Epithelial cell of proximal tubule (primary cell): ENCODE measurements around the gene HSP90AA1. TPM values are rescaled to one million over a fixed set of nuclear protein-coding genes. Genes with fewer than 3 reads are reported as not detected.

Experiments
- DNase-seq: peaks from one replicate; pipeline ENCODE4 v3.0.0-alpha.2; 2011; ENCODE audit warnings: low read depth
- H3K4me3 ChIP-seq: 2 replicates; pipeline ENCODE4 v1.5.1; 2011; ENCODE audit warnings: low read depth, mild to moderate bottlenecking, low read length
- CTCF ChIP-seq: conservative IDR thresholded peaks from 2 replicates; pipeline ENCODE4 v1.5.1; 2012; ENCODE audit warnings: low read depth, mild to moderate bottlenecking, low read length
- total RNA-seq: library from RNA; depleted of rRNA; stranded (reverse); fragments of >200 nt; gene quantifications from 2 replicates; pipeline ENCODE4 v1.2.3, GENCODE V29; 2015

HSP90AA1 gene
- total RNA-seq, 1 donor from 2014 or later: 615 TPM

- DNase-seq: no peak
- no peak overlapping the region for H3K4me3 ChIP-seq
- no peak for TF ChIP-seq CTCF
These were observed 16.3 kb upstream of the HSP90AA1 start for GRCh38 chr14:102103062-102103695.

- no peak for TF ChIP-seq CTCF
- no peak for DNase-seq
- H3K4me3 ChIP-seq: no peak overlapping the region
These were observed 10.7 kb upstream of the HSP90AA1 start for GRCh38 chr14:102097441-102098135.

GRCh38 chr14:102096569-102097188 lies 9.8 kb upstream of the HSP90AA1 start:
- no peak overlapping the region for H3K4me3 ChIP-seq
- no peak for DNase-seq
- TF ChIP-seq CTCF: peak; percentile 94

GRCh38 chr14:102095871-102096568 lies 9.2 kb upstream of the HSP90AA1 start:
- H3K4me3 ChIP-seq: no peak overlapping the region
- TF ChIP-seq CTCF: no peak
- no peak for DNase-seq

- DNase-seq: no peak
- no peak overlapping the region for H3K4me3 ChIP-seq
- TF ChIP-seq CTCF: no peak
These were observed 8.5 kb upstream of the HSP90AA1 start for GRCh38 chr14:102095231-102095870.

- no peak for DNase-seq
- H3K4me3 ChIP-seq: no peak overlapping the region
- no peak for TF ChIP-seq CTCF
These were observed 7.3 kb upstream of the HSP90AA1 start for GRCh38 chr14:102094101-102094500.
